Activated CD8-positive, alpha-beta T cell treated with anti-CD3 and anti-CD28 coated beads for 36 hours (primary cell): ENCODE results near the gene AKR1C3. TPM values are rescaled to one million over a fixed set of nuclear protein-coding genes. Genes with fewer than 3 reads are reported as not detected.
"Not testable (repeated sequence)": the region's sequence is repeated elsewhere in the genome, so short reads cannot be mapped to it uniquely, and the experiment has no call there.

ENCODE experiments used
- ATAC-seq: fragments of 200-7000 bp; cut with Tn5 transposase; one replicate; pipeline ENCODE4 v1.10.0; 2021; ENCODE audit warnings: mild to moderate bottlenecking, moderate library complexity
- CTCF ChIA-PET: fragments of 350-600 bp; sonication (Branson Sonifier 250); formaldehyde crosslinking; loops from one replicate; lab custom pipeline; 2021; ENCODE audit warnings: antibody characterized with exemption; lab: Charles Lee
- POLR2A ChIA-PET: fragments of 350-600 bp; sonication (Branson Sonifier 250); formaldehyde crosslinking; loops from one replicate; lab custom pipeline; 2021; ENCODE audit warnings: antibody characterized with exemption; lab: Charles Lee
- DNase-seq: peaks from one replicate; pipeline ENCODE4 v3.0.0-alpha.2; 2020
- H3K27ac Mint-ChIP-seq: one replicate; pipeline ENCODE4 v1.8.0; 2021; ENCODE audit warnings: mild to moderate bottlenecking, mixed read lengths
- H3K27me3 Mint-ChIP-seq: one replicate; pipeline ENCODE4 v1.8.0; 2021; ENCODE audit warnings: mixed read lengths
- H3K36me3 Mint-ChIP-seq: one replicate; pipeline ENCODE4 v1.8.0; 2021; ENCODE audit warnings: low read depth, mixed read lengths
- H3K4me1 Mint-ChIP-seq: one replicate; pipeline ENCODE4 v1.8.0; 2021; ENCODE audit warnings: low read depth, mixed read lengths
- H3K4me3 Mint-ChIP-seq: one replicate; pipeline ENCODE4 v1.8.0; 2021; ENCODE audit warnings: mild to moderate bottlenecking, moderate library complexity, mixed read lengths
- H3K9me3 Mint-ChIP-seq: one replicate; pipeline ENCODE4 v1.8.0; 2021; ENCODE audit warnings: mixed read lengths
- intact Hi-C: fragments of 100-400 bp; cut with micrococcal nuclease; formaldehyde crosslinking; loops from one replicate; pipeline ENCODE4 v1.10.0; 2022
- total RNA-seq, 2 experiments: library from RNA; stranded (reverse); gene quantifications; one replicate each; pipeline ENCODE4 v1.2.3, GENCODE V29; 2021
- TF ChIP-seq, protein P1 (sequence below): fragments of 200-600 bp; IDR thresholded peaks from one replicate; pipeline ENCODE4 v1.8.0; 2022; ENCODE audit warnings: antibody characterized with exemption, mild to moderate bottlenecking

AKR1C3 gene
- total RNA-seq, 2 experiments from 2014 or later = 0.29 TPM; not detected in 1

DNA sequence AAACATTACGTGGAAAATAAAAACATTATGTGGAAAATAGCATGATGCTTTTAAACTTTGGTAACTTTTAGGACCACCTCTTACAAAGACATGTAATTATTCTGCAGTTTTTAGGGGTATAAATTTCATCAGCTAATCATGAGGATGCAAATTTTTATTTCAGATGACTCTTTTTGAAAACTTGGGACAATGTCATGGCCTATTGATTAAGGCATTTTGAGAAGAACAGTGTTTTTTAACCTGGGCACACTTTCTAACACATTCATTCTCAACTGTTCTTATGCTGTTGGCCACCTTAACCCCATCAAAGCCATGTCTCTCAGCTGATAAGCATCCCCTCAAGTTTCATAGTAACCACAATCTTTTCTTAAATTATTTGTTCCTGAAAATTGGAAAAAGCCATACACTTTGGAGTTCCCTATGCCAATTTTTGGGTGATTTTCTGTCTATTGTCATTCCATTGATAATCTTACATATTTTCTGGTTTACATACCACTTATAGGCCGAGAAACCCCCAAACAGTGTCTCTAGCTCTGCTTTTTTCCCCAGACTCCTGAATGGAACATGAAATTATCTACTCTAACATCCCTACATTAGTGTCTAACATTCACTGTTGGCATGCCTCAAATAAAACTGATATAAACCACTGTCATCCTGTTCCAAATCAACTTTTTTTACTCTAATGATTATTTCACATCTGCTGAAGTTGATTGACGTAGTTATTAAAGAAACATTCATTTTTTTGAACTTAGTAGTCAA is 14.6 kb downstream of the AKR1C3 start:
- ChIA-PET CTCF (no interaction called here), POLR2A (no interaction called here)
- Mint-ChIP-seq H3K4me1 (no peaks in the 10 kb centered on the region), H3K9me3 (no peaks in the 10 kb centered on the region), H3K36me3 (no peaks in the 10 kb centered on the region), H3K27me3 (no peaks in the 10 kb centered on the region), H3K4me3 (no peak overlapping the region), H3K27ac (no peak overlapping the region)
- TF ChIP-seq, protein P1, sequence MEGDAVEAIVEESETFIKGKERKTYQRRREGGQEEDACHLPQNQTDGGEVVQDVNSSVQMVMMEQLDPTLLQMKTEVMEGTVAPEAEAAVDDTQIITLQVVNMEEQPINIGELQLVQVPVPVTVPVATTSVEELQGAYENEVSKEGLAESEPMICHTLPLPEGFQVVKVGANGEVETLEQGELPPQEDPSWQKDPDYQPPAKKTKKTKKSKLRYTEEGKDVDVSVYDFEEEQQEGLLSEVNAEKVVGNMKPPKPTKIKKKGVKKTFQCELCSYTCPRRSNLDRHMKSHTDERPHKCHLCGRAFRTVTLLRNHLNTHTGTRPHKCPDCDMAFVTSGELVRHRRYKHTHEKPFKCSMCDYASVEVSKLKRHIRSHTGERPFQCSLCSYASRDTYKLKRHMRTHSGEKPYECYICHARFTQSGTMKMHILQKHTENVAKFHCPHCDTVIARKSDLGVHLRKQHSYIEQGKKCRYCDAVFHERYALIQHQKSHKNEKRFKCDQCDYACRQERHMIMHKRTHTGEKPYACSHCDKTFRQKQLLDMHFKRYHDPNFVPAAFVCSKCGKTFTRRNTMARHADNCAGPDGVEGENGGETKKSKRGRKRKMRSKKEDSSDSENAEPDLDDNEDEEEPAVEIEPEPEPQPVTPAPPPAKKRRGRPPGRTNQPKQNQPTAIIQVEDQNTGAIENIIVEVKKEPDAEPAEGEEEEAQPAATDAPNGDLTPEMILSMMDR = no peak
- DNase-seq (no peak), ATAC-seq (no peak)
- intact Hi-C loops = no loop called here

DNA sequence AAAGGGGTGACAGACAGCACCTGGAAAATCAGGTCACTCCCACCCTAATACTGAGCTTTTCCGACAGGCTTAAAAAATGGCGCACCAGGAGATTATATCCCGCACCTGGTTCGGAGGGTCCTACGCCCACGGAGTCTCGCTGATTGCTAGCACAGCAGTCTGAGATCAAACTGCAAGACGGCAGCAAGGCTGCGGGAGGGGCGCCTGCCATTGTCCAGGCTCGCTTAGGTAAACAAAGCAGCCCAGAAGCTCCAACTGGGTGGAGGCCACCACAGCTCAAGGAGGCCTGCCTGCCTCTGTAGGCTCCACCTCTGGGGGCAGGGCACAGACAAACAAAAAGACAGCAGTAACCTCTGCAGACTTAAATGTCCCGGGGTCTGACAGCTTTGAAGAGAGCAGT is 15.6 kb downstream of the AKR1C3 start:
- ATAC-seq, H3K9me3 Mint-ChIP-seq, H3K4me1 Mint-ChIP-seq, DNase-seq, H3K4me3 Mint-ChIP-seq, H3K36me3 Mint-ChIP-seq, intact Hi-C loops, H3K27ac Mint-ChIP-seq, POLR2A ChIA-PET, CTCF ChIA-PET, H3K27me3 Mint-ChIP-seq: not testable (repeated sequence)

DNA sequence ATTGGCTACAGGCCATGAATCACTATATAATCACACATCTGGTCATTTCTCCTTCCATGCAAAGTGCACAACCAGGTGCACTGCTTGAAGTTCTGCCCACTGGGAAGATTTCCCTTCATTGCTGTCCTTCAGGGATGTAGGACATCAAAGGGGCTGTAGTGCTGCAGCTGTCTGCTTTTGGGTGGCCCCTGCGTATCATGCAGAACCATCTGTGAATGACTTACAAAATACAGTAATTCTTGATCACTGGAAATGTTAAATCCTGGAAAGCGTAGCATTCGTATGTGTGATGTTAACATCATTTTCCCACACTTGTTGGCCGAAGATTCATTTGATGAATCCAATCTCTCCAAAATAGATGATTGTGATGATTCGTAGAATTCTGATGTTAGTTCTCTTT is 22.4 kb downstream of the AKR1C3 start:
- TF ChIP-seq, protein P1 = no peak

DNA sequence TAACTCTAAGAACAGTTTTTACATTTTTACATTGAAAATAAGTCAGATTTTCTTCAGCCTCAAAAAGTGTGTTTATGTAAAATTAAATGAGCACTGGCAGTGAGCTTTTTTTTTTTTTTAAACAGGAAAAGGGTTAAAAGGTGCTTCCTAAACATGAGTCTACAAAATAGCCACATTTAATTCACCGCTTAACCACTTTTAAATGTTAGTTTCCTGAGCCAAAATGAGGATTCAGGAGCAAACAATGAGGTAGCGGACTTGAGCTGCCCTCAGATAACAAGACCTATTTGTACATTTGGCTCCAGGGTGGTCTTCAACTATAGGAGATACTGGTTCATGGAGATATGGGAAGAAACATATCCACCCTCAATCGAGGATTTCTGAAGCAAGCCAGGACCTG is 22.8 kb downstream of the AKR1C3 start:
- no peaks in the 10 kb centered on the region for H3K36me3 Mint-ChIP-seq
- TF ChIP-seq, protein P1 = no peak
- ChIA-PET POLR2A (interaction anchor here (0.6 kb wide), 1 partner anchor 82 kb away, joined by 3 read pairs; no protein-coding TSS in a partner anchor), CTCF (no interaction called here)
- no peak overlapping the region for H3K4me3 Mint-ChIP-seq
- ATAC-seq (no peak), DNase-seq (no peak)
- intact Hi-C loops = no loop called here
- no peaks in the 10 kb centered on the region for H3K27me3 Mint-ChIP-seq
- peaks cover 7% of the 10 kb centered on the region for H3K9me3 Mint-ChIP-seq
- H3K4me1 Mint-ChIP-seq = no peaks in the 10 kb centered on the region
- H3K27ac Mint-ChIP-seq = no peak overlapping the region

More for the DNA sequence above, 22.4 kb downstream of the AKR1C3 start:
- no peaks in the 10 kb centered on the region for H3K4me1 Mint-ChIP-seq
- H3K36me3 Mint-ChIP-seq = no peaks in the 10 kb centered on the region
- intact Hi-C loops = no loop called here
- ChIA-PET POLR2A (interaction anchor here (0.6 kb wide), 1 partner anchor 82 kb away, joined by 3 read pairs; no protein-coding TSS in a partner anchor), CTCF (no interaction called here)
- H3K27me3 Mint-ChIP-seq = no peaks in the 10 kb centered on the region
- no peak for DNase-seq
- H3K4me3 Mint-ChIP-seq = no peak overlapping the region
- H3K9me3 Mint-ChIP-seq = peaks cover 7% of the 10 kb centered on the region
- no peak for ATAC-seq
- no peak overlapping the region for H3K27ac Mint-ChIP-seq

DNA sequence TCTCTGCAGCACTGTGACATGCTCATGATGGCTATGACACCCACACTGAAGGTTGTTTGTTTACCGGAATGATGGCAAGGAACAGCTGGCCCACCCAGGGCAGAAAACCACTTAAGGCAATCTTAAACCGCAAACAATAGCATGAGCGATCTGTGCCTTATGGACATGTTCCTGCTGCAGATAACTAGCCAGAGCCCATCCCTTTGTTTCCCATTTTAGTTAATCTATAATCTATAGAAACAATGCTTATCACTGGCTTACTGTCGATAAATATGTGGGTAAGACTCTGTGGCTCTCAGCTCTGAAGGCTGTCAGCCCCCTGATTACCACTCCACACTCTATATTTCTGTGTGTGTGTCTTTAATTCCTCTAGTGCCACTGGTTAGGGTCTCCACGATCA is 25.8 kb downstream of the AKR1C3 start:
- H3K36me3 Mint-ChIP-seq, H3K9me3 Mint-ChIP-seq, intact Hi-C loops, H3K4me1 Mint-ChIP-seq, CTCF ChIA-PET, H3K27me3 Mint-ChIP-seq, H3K27ac Mint-ChIP-seq, H3K4me3 Mint-ChIP-seq, ATAC-seq, DNase-seq: not testable (repeated sequence)
- POLR2A ChIA-PET = interaction anchor here (0.7 kb wide), 1 partner anchor 362 kb away, joined by 3 read pairs; no protein-coding TSS in a partner anchor

DNA sequence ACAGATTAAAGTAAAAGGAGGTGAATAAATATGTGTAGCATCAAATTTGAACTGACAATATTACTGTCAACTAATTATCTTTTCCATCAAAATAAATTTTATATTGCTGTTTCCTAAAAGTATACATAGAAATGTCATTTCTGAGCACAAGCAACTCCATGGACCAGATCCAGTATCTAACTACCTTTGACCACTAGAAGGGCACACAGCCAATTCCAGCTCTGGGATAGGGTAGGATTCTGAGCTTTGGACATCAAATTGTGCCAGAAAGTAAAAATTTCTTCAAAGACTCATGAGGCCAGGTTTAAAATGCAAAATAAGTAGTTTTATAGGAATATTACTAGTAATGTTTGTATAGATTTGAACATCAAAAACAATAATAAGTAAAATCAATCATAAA is 29.7 kb downstream of the AKR1C3 start:
- no peak overlapping the region for H3K4me3 Mint-ChIP-seq
- peaks cover 3% of the 10 kb centered on the region for H3K27me3 Mint-ChIP-seq
- DNase-seq (no peak), ATAC-seq (no peak)
- intact Hi-C loops = no loop called here
- H3K9me3 Mint-ChIP-seq = peaks cover 15% of the 10 kb centered on the region
- CTCF ChIA-PET = no interaction called here
- H3K36me3 Mint-ChIP-seq = no peaks in the 10 kb centered on the region
- H3K27ac Mint-ChIP-seq = no peak overlapping the region
- TF ChIP-seq, protein P1 = no peak
- no peaks in the 10 kb centered on the region for H3K4me1 Mint-ChIP-seq
- POLR2A ChIA-PET = interaction anchor here (0.7 kb wide), 1 partner anchor 1772 kb away, joined by 3 read pairs; no protein-coding TSS in a partner anchor
